PC-3 (cell line): ENCODE results near the gene CLPTM1L. TPM values are rescaled to one million over a fixed set of nuclear protein-coding genes. Genes with fewer than 3 reads are reported as not detected.

Source experiments
- ATAC-seq: fragments of 200-7000 bp; cut with Tn5 transposase; 2 replicates; pipeline ENCODE4 v1.9.1; 2020; ENCODE audit warnings: mild to moderate bottlenecking, moderate library complexity
- BruUV-seq: library from RNA; stranded (reverse); fragments of 400-500 nt; replicated peaks from 2 replicates; lab custom pipeline; 2021; lab: Mats Ljungman, UMichigan
- CTCF ChIA-PET: fragments of 300-600 bp; sonication (Branson Sonifier 250); formaldehyde crosslinking; loops from one replicate; lab custom pipeline; 2022; ENCODE audit warnings: antibody characterized with exemption; lab: Charles Lee
- POLR2A ChIA-PET: fragments of 300-600 bp; sonication (Branson Sonifier 250); formaldehyde crosslinking; loops from one replicate; lab custom pipeline; 2022; ENCODE audit warnings: antibody characterized with exemption; ENCODE audit not compliant: unreplicated experiment; lab: Charles Lee
- DNase-seq: peaks from one replicate; pipeline ENCODE4 v3.0.0-alpha.2; 2015
- H2AFZ ChIP-seq: fragments of 300-600 bp; sonication (generic); 2 replicates; pipeline ENCODE4 v1.6.0; 2016; ENCODE audit warnings: antibody characterized with exemption, low read length
- H3F3A ChIP-seq: fragments of 300-600 bp; sonication (generic); one replicate; pipeline ENCODE4 v1.6.0; 2017; ENCODE audit warnings: antibody characterized with exemption, low read length, control low read depth, mild to moderate bottlenecking; ENCODE audit not compliant: unreplicated experiment
- H3K27ac ChIP-seq: fragments of 300-600 bp; sonication (generic); 2 replicates; pipeline ENCODE4 v1.5.1; 2016; ENCODE audit warnings: mild to moderate bottlenecking, low read length
- H3K27me3 ChIP-seq: fragments of 300-600 bp; sonication (generic); 2 replicates; pipeline ENCODE4 v1.6.1; 2016; ENCODE audit warnings: low read length, mixed read lengths
- H3K36me3 ChIP-seq: fragments of 300-600 bp; sonication (generic); 2 replicates; pipeline ENCODE4 v1.6.1; 2016; ENCODE audit warnings: low read depth, mixed run types, low read length, mixed read lengths
- H3K4me1 ChIP-seq: fragments of 300-600 bp; sonication (generic); 2 replicates; pipeline ENCODE4 v1.5.1; 2016; ENCODE audit warnings: low read length; ENCODE audit not compliant: insufficient read depth
- H3K4me2 ChIP-seq: fragments of 300-600 bp; sonication (generic); 2 replicates; pipeline ENCODE4 v1.6.0; 2016; ENCODE audit warnings: low read length
- H3K4me3 ChIP-seq: fragments of 300-600 bp; sonication (generic); 2 replicates; pipeline ENCODE4 v1.5.1; 2016; ENCODE audit warnings: mild to moderate bottlenecking, low read length, mixed read lengths
- H3K79me2 ChIP-seq: fragments of 300-600 bp; sonication (generic); 2 replicates; pipeline ENCODE4 v1.6.1; 2017; ENCODE audit warnings: low read length, mixed read lengths
- H3K9ac ChIP-seq: fragments of 300-600 bp; sonication (generic); 2 replicates; pipeline ENCODE4 v1.6.0; 2016; ENCODE audit warnings: mild to moderate bottlenecking, low read length
- H3K9me2 ChIP-seq: fragments of 300-600 bp; sonication (generic); replicated peaks from 2 replicates; pipeline ENCODE4 v1.6.1; 2016; ENCODE audit warnings: mixed run types, low read length, mixed read lengths
- H3K9me3 ChIP-seq: fragments of 300-600 bp; sonication (generic); 2 replicates; pipeline ENCODE4 v1.6.1; 2016; ENCODE audit warnings: low read length, mixed read lengths
- H4K20me1 ChIP-seq: fragments of 300-600 bp; sonication (generic); 2 replicates; pipeline ENCODE4 v1.6.1; 2016; ENCODE audit warnings: low read length, mixed read lengths
- CTCF ChIP-seq: fragments of 300-600 bp; sonication (generic); conservative IDR thresholded peaks from 2 replicates; pipeline ENCODE4 v1.5.1; 2017; ENCODE audit warnings: antibody characterized with exemption, low read depth, mild to moderate bottlenecking, low read length
- EZH2 ChIP-seq: fragments of 300-600 bp; sonication (generic); IDR thresholded peaks from one replicate; pipeline ENCODE4 v1.6.1; 2017; ENCODE audit warnings: antibody characterized with exemption, mild to moderate bottlenecking, low read length; ENCODE audit not compliant: unreplicated experiment
- EZH2phosphoT487 ChIP-seq: fragments of 300-600 bp; sonication (generic); IDR thresholded peaks from 2 replicates; pipeline ENCODE4 v1.6.1; 2018; ENCODE audit warnings: mild to moderate bottlenecking, antibody characterized with exemption, low read length, borderline replicate concordance
- intact Hi-C: fragments of 100-400 bp; cut with micrococcal nuclease; formaldehyde crosslinking; loops from 2 replicates; pipeline ENCODE4 v1.9.0; 2023
- total RNA-seq: library from RNA; depleted of rRNA; stranded (reverse); fragments of >200 nt; gene quantifications from 2 replicates; pipeline ENCODE4 v1.2.3, GENCODE V29; 2014

The CLPTM1L gene
- total RNA-seq, 1 experiment from 2014 or later: 463 TPM

- ChIA-PET POLR2A (interaction anchor here (0.6 kb wide), 2 partner anchors 15 to 762 kb away, joined by 3 to 4 read pairs; no protein-coding TSS in a partner anchor), CTCF (no interaction called here)
- Histone ChIP-seq H3K4me2 (peak overlapping the region; percentile 86), H3K27ac (peak overlapping the region; percentile 77), H3K4me1 (peaks cover 28% of the 10 kb centered on the region), H3K9ac (peak overlapping the region; percentile 36), H3K79me2 (no peaks in the 10 kb centered on the region), H3K4me3 (peak overlapping the region; percentile 63), H3K9me3 (peaks cover 8% of the 10 kb centered on the region; the same call in 1 of the 2 replicates), H4K20me1 (no peaks in the 10 kb centered on the region), H3K9me2 (no peaks in the 10 kb centered on the region), H3K27me3 (no peaks in the 10 kb centered on the region), H3F3A (peaks cover 5% of the 10 kb centered on the region), H3K36me3 (peaks cover 8% of the 10 kb centered on the region), H2AFZ (peak overlapping the region; percentile 34)
- TF ChIP-seq EZH2 (no peak), CTCF (no peak), EZH2phosphoT487 (no peak)
- ATAC-seq (no peak), DNase-seq (no peak)
- no TSS peak for BruUV-seq
- intact Hi-C loops: no loop called here
These were observed 29.7 kb downstream of the CLPTM1L start for GRCh38 chr5:1315018-1315708.

- ATAC-seq: no peak
- Histone ChIP-seq H3K27ac (no peak overlapping the region), H2AFZ (no peak overlapping the region), H3K36me3 (peaks cover 4% of the 10 kb centered on the region), H3K9me3 (peaks cover 10% of the 10 kb centered on the region; the same call in 1 of the 2 replicates), H3K79me2 (no peaks in the 10 kb centered on the region), H4K20me1 (no peaks in the 10 kb centered on the region), H3K27me3 (no peaks in the 10 kb centered on the region), H3K4me3 (no peak overlapping the region), H3K9ac (no peak overlapping the region), H3F3A (peaks cover 5% of the 10 kb centered on the region), H3K9me2 (no peaks in the 10 kb centered on the region), H3K4me2 (no peak overlapping the region), H3K4me1 (peaks cover 28% of the 10 kb centered on the region)
- intact Hi-C loops: no loop called here
- ChIA-PET POLR2A (no interaction called here), CTCF (no interaction called here)
- no peak for DNase-seq
- BruUV-seq: no TSS peak
- TF ChIP-seq EZH2: no peak
- TF ChIP-seq CTCF: no peak
- TF ChIP-seq EZH2phosphoT487: no peak
These were observed 30.3 kb downstream of the CLPTM1L start for GRCh38 chr5:1314564-1314982.
